Measurements from ENCODE around the gene INPPL1.

- TF ChIP-seq CTCF (IDR thresholded peaks at IDR 0.05) = no peak
- TF ChIP-seq POLR2AphosphoS5 (IDR thresholded peaks at IDR 0.05) = no peak
Measured at GRCh38 chr11:72271980-72272379, 47.4 kb downstream of the INPPL1 start.
